Subcutaneous adipose tissue (tissue), 4 donors: Measurements from ENCODE around the gene RALBP1. TPM values are rescaled to one million over a fixed set of nuclear protein-coding genes. Genes with fewer than 3 reads are reported as not detected.

Experiments used
- small RNA-seq: library from RNA; depleted of rRNA; stranded (forward); fragments of <200 nt; gene quantifications from one replicate; pipeline ENCODE3, GENCODE V24; 2016
- total RNA-seq, 4 donors: library from RNA; depleted of rRNA; stranded (reverse); fragments of >200 nt; gene quantifications; one replicate each; pipeline ENCODE4 v1.1.0, GENCODE V29; 2016
- TF ChIP-seq, protein P1 (sequence below): fragments of 450-650 bp; IDR thresholded peaks from one replicate; pipeline ENCODE4 v1.5.1; 2016; ENCODE audit warnings: low read depth, mild to moderate bottlenecking, control low read depth, antibody characterized with exemption, moderate library complexity

Gene RALBP1
- total RNA-seq, 4 donors from 2014 or later, result 66.4 to 88.3 (median 76.5) TPM

DNA sequence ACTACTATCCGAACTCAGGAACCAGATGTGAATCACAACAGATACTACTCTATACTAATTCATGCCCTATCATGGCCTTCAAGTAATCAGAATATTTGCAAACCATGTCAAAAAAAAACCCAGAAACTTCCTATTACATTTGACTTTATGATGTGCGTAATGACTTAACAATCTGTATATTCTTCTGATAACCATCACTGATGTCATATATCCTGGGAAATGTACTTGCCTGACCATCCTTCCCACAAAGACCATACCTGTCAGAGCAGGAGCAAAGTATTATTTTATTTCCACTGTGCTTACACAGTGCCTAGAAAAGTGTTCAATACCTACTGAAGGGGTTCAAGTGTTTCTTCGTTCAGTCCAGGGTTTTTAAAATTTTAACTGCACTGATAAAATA lies 111.5 kb downstream of the RALBP1 start:
- TF ChIP-seq, protein P1, sequence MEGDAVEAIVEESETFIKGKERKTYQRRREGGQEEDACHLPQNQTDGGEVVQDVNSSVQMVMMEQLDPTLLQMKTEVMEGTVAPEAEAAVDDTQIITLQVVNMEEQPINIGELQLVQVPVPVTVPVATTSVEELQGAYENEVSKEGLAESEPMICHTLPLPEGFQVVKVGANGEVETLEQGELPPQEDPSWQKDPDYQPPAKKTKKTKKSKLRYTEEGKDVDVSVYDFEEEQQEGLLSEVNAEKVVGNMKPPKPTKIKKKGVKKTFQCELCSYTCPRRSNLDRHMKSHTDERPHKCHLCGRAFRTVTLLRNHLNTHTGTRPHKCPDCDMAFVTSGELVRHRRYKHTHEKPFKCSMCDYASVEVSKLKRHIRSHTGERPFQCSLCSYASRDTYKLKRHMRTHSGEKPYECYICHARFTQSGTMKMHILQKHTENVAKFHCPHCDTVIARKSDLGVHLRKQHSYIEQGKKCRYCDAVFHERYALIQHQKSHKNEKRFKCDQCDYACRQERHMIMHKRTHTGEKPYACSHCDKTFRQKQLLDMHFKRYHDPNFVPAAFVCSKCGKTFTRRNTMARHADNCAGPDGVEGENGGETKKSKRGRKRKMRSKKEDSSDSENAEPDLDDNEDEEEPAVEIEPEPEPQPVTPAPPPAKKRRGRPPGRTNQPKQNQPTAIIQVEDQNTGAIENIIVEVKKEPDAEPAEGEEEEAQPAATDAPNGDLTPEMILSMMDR, result no peak

Small RNA genes lying within 50 kb of the gene (small RNA-seq; reads per million reads assigned to genes)
- gene RNU2-27P, result not detected

Other genes starting within 250 kb of the RALBP1 start
- 10 to 100 TPM; 13.6 to 45.2 (median 38.2) TPM for gene TWSG1, start 140.7 kb upstream of the RALBP1 start, total RNA-seq
- 10 to 100 TPM; 61.7 to 96.0 (median 79.2) TPM for gene PPP4R1, start 139.0 kb downstream of the RALBP1 start, total RNA-seq
- 10 to 100 TPM; 24.5 to 91.6 (median 70.2) TPM for gene RAB31, start 232.8 kb downstream of the RALBP1 start, total RNA-seq